Stimulated activated naive B cell treated with anti-CD40 and anti-IgM and Interleukin-4, amounts not matched to agents 10 μg/mL and 1 μg/mL and 100 μg/mL, for 72 hours (primary cell): ENCODE results near the gene SPIRE2.
"Not testable (repeated sequence)": the region's sequence is repeated elsewhere in the genome, so short reads cannot be mapped to it uniquely, and the experiment has no call there.

Experiments
- ATAC-seq, 2 donors: fragments of 150-1000 bp; cut with Tn5 transposase; replicated peaks; 2 replicates each; pipeline ENCODE4 v1.10.0; 2021; ENCODE audit warnings: moderate library complexity in 1 of 2
- DNase-seq: peaks from one replicate; pipeline ENCODE4 v3.0.0; 2021
- H3K27ac Mint-ChIP-seq: one replicate; pipeline ENCODE4 v1.8.0; 2022; ENCODE audit warnings: mild to moderate bottlenecking, mixed read lengths
- H3K27me3 Mint-ChIP-seq, 2 donors: one replicate each; pipeline ENCODE4 v1.8.0; 2022; ENCODE audit warnings: mixed read lengths in 2 of 2
- H3K36me3 Mint-ChIP-seq, 2 donors: one replicate each; pipeline ENCODE4 v1.8.0; 2022; ENCODE audit warnings: mixed read lengths in 2 of 2, mild to moderate bottlenecking in 1 of 2
- H3K4me1 Mint-ChIP-seq, 2 donors: one replicate each; pipeline ENCODE4 v1.8.0; 2022; ENCODE audit warnings: mixed read lengths in 2 of 2, mild to moderate bottlenecking in 1 of 2
- H3K4me3 Mint-ChIP-seq, 2 donors: one replicate each; pipeline ENCODE4 v1.8.0; 2022; ENCODE audit warnings: mild to moderate bottlenecking in 2 of 2, mixed read lengths in 2 of 2, moderate library complexity in 1 of 2
- H3K9me3 Mint-ChIP-seq, 2 donors: one replicate each; pipeline ENCODE4 v1.8.0; 2022; ENCODE audit warnings: mixed read lengths in 2 of 2, mild to moderate bottlenecking in 1 of 2

The SPIRE2 gene

GRCh38 chr16:89860747-89861304, 32.6 kb downstream of the SPIRE2 start:
- peak; percentile 69 for DNase-seq
- H3K4me3 Mint-ChIP-seq, result no peak overlapping the region
- peak overlapping the region; percentile 62 for H3K27ac Mint-ChIP-seq
- peak; percentile 84 to 85 for ATAC-seq
- H3K9me3 Mint-ChIP-seq, result no peaks in the 10 kb centered on the region
- H3K4me1 Mint-ChIP-seq, result peaks cover 22 to 34% of the 10 kb centered on the region in 2 donors
- H3K27me3 Mint-ChIP-seq, result peaks cover 0 to 8% of the 10 kb centered on the region in 2 donors
- peaks cover 0 to 1% of the 10 kb centered on the region in 2 donors for H3K36me3 Mint-ChIP-seq

DNA sequence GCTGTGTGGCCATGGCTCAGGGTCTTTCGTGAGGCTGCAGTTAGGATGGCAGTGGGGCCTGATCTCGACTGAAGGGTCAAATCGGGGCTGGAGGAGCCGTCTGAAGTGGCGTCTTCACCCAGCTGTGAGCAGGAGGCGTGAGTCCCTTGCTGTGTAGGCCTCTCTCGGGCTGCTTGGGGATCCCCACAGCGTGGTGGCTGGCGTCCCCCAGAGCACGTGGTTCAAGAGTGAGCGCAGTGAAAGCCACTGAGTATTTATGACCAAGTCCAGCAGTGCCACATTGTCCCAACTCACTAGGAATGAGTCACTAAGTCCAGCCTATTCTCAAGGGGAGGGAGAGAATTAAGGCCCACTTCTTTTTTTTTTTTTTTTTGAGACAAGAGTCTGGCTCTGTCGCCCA, 33.4 kb downstream of the SPIRE2 start:
- H3K36me3 Mint-ChIP-seq, result peaks cover 0 to 2% of the 10 kb centered on the region in 2 donors
- no peaks in the 10 kb centered on the region for H3K9me3 Mint-ChIP-seq
- peaks cover 0 to 8% of the 10 kb centered on the region in 2 donors for H3K27me3 Mint-ChIP-seq
- H3K4me1 Mint-ChIP-seq, result peaks cover 22 to 34% of the 10 kb centered on the region in 2 donors
- H3K4me3 Mint-ChIP-seq, result no peak overlapping the region
- H3K27ac Mint-ChIP-seq, result no peak overlapping the region
- no peak for DNase-seq
- ATAC-seq, result no peak

- Mint-ChIP-seq H3K27ac (no peak overlapping the region), H3K9me3 (no peaks in the 10 kb centered on the region), H3K27me3 (peaks cover 0 to 8% of the 10 kb centered on the region in 2 donors), H3K4me3 (no peak overlapping the region), H3K36me3 (peaks cover 0 to 3% of the 10 kb centered on the region in 2 donors), H3K4me1 (peaks cover 22 to 34% of the 10 kb centered on the region in 2 donors)
- no peak for DNase-seq
- no peak for ATAC-seq
Measured at GRCh38 chr16:89862732-89863131, 34.5 kb downstream of the SPIRE2 start.

- peaks cover 0 to 8% of the 10 kb centered on the region in 2 donors for H3K27me3 Mint-ChIP-seq
- H3K4me1 Mint-ChIP-seq, result peaks cover 22 to 34% of the 10 kb centered on the region in 2 donors
- no peaks in the 10 kb centered on the region for H3K9me3 Mint-ChIP-seq
- DNase-seq (no peak), ATAC-seq (peak; percentile 81 to 84)
- peaks cover 0 to 2% of the 10 kb centered on the region in 2 donors for H3K36me3 Mint-ChIP-seq
- H3K27ac Mint-ChIP-seq, result peak overlapping the region; percentile 73
- peak overlapping the region; percentile 45 to 60 for H3K4me3 Mint-ChIP-seq
Measured at GRCh38 chr16:89863741-89864526, 35.7 kb downstream of the SPIRE2 start.

DNA sequence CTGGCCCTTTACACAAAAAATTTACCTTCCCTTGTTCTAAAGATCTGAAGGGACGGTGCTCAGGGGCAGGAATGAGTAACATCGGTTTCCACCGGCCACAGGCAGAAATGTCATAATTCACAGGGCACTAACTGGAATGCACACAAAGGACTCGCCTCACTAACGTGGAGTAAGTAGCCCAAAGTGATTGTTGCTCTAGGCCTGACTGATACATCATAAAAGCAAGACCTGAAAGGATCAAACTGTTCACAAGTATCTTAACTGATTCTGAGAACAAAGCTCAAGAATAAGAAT, 36.2 kb downstream of the SPIRE2 start:
- no peaks in the 10 kb centered on the region for H3K9me3 Mint-ChIP-seq
- H3K4me1 Mint-ChIP-seq, result peaks cover 22 to 34% of the 10 kb centered on the region in 2 donors
- H3K36me3 Mint-ChIP-seq, result peaks cover 1 to 3% of the 10 kb centered on the region in 2 donors
- peaks cover 0 to 8% of the 10 kb centered on the region in 2 donors for H3K27me3 Mint-ChIP-seq
- no peak for DNase-seq
- H3K4me3 Mint-ChIP-seq, result no peak overlapping the region
- H3K27ac Mint-ChIP-seq, result no peak overlapping the region
- ATAC-seq, result peak; percentile 4 to 22

- DNase-seq (no peak), ATAC-seq (no peak)
- Mint-ChIP-seq H3K27me3 (no peaks in the 10 kb centered on the region), H3K27ac (no peak overlapping the region), H3K9me3 (no peaks in the 10 kb centered on the region), H3K4me1 (peaks cover 19 to 26% of the 10 kb centered on the region in 2 donors), H3K4me3 (no peak overlapping the region), H3K36me3 (peaks cover 5% of the 10 kb centered on the region in 2 donors)
Measured at GRCh38 chr16:89867918-89868317, 39.6 kb downstream of the SPIRE2 start.

- peaks cover 5 to 9% of the 10 kb centered on the region in 2 donors for H3K36me3 Mint-ChIP-seq
- no peak for DNase-seq
- no peaks in the 10 kb centered on the region for H3K9me3 Mint-ChIP-seq
- H3K27ac Mint-ChIP-seq, result no peak overlapping the region
- ATAC-seq, result no peak
- H3K4me3 Mint-ChIP-seq, result no peak overlapping the region
- H3K27me3 Mint-ChIP-seq, result no peaks in the 10 kb centered on the region
- peaks cover 5 to 13% of the 10 kb centered on the region in 2 donors for H3K4me1 Mint-ChIP-seq
Measured at GRCh38 chr16:89869911-89870310, 41.6 kb downstream of the SPIRE2 start.

DNA sequence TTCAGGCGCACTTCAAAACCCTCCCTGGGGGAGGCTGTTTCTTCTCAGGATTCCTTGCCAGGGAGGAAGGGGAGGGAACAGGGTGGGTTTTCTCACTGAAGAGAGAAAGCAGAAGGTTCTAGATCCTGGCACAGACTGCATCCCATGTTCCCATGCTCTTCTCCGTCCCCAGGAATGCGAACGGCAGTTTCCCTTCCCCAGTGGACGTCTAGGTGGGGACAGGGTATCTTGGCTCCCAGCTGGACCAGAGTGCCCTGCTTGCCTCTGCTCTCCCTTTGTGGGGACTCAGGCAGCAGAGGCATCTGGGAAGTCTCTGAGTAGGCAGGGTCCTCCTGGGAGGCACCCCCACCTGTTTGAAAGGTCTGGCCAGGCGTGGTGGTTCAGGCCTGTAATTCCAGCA, 42.2 kb downstream of the SPIRE2 start:
- H3K9me3 Mint-ChIP-seq, result no peaks in the 10 kb centered on the region
- H3K36me3 Mint-ChIP-seq, result peaks cover 10 to 13% of the 10 kb centered on the region in 2 donors
- no peak for DNase-seq
- H3K4me3 Mint-ChIP-seq, result no peak overlapping the region
- H3K27me3 Mint-ChIP-seq, result no peaks in the 10 kb centered on the region
- ATAC-seq, result no peak
- H3K4me1 Mint-ChIP-seq, result peaks cover 7 to 19% of the 10 kb centered on the region in 2 donors
- H3K27ac Mint-ChIP-seq, result no peak overlapping the region

GRCh38 chr16:89871895-89872294, 43.6 kb downstream of the SPIRE2 start:
- ATAC-seq, result no peak
- no peak for DNase-seq
- Mint-ChIP-seq H3K36me3 (peaks cover 10 to 12% of the 10 kb centered on the region in 2 donors), H3K27ac (no peak overlapping the region), H3K9me3 (no peaks in the 10 kb centered on the region), H3K4me3 (peak overlapping the region in 1 of 2 donors; percentile 97), H3K4me1 (peaks cover 7 to 19% of the 10 kb centered on the region in 2 donors), H3K27me3 (no peaks in the 10 kb centered on the region)

DNA sequence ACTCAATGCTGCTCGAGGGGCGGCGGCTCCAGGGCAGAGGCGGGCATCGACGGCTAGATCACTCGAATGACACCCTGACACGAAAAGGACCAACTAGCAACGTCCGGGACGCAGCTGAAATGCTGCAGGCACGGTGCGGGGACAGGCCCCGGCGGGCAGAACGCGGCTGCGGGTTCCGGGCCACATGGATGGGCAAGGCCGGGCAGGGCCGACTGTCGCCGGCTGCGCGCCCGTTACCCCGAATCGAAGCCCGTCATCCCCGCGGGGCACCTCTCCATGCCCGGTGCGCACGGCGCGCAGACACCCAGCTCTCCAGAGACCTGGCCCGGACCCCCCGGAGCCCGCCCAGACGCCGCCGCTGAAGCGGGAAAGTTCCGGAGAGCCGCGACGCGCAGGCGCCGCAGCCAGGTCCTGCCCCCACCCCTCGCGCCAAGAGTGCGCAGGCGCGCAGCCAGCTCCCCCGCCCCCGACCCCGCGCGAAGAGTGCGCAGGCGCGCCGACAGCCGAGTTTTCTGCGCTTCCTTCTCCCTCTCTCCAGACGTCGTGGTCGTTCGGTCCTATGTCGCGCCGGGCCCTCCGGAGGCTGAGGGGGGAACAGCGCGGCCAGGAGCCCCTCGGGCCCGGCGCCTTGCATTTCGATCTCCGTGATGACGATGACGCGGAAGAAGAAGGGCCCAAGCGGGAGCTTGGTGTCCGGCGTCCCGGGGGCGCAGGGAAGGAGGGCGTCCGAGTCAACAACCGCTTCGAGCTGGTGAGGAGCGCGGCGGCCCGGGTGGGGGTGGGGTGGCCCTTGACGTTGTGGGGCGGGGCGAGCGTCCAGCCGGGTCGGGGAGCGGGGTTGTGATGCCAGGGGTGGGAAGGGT, 45.1 kb downstream of the SPIRE2 start, which contains the start of gene TCF25:
Gene TCF25 (plus strand): TSS at position 484 of the 863 bp plus-strand sequence. CDS start 76 bp downstream, at position 560.
- Mint-ChIP-seq H3K9me3 (no peaks in the 10 kb centered on the region), H3K27me3 (no peaks in the 10 kb centered on the region), H3K4me1 (peaks cover 8 to 25% of the 10 kb centered on the region in 2 donors), H3K27ac (peak within 1 kb of the TSS; percentile 99), H3K4me3 (peak within 1 kb of the TSS; percentile 90 to 97), H3K36me3 (peaks cover 14 to 16% of the 10 kb centered on the region in 2 donors)
- ATAC-seq, result peak; percentile 53 to 54
- peak; percentile 80 for DNase-seq

GRCh38 chr16:89873972-89874689, 45.9 kb downstream of the SPIRE2 start:
- H3K9me3 Mint-ChIP-seq, result no peaks in the 10 kb centered on the region
- peaks cover 8 to 25% of the 10 kb centered on the region in 2 donors for H3K4me1 Mint-ChIP-seq
- peaks cover 19 to 21% of the 10 kb centered on the region in 2 donors for H3K36me3 Mint-ChIP-seq
- H3K27me3 Mint-ChIP-seq, result no peaks in the 10 kb centered on the region
- ATAC-seq (peak; percentile 77 to 79), DNase-seq (peak; percentile 96)
- peak overlapping the region; percentile 99 for H3K27ac Mint-ChIP-seq
- H3K4me3 Mint-ChIP-seq, result peak overlapping the region; percentile 90 to 97

GRCh38 chr16:89879123-89879522, 50.8 kb downstream of the SPIRE2 start:
- not testable (repeated sequence) for H3K9me3 Mint-ChIP-seq
- peaks cover 32 to 36% of the 10 kb centered on the region in 2 donors for H3K36me3 Mint-ChIP-seq

DNA sequence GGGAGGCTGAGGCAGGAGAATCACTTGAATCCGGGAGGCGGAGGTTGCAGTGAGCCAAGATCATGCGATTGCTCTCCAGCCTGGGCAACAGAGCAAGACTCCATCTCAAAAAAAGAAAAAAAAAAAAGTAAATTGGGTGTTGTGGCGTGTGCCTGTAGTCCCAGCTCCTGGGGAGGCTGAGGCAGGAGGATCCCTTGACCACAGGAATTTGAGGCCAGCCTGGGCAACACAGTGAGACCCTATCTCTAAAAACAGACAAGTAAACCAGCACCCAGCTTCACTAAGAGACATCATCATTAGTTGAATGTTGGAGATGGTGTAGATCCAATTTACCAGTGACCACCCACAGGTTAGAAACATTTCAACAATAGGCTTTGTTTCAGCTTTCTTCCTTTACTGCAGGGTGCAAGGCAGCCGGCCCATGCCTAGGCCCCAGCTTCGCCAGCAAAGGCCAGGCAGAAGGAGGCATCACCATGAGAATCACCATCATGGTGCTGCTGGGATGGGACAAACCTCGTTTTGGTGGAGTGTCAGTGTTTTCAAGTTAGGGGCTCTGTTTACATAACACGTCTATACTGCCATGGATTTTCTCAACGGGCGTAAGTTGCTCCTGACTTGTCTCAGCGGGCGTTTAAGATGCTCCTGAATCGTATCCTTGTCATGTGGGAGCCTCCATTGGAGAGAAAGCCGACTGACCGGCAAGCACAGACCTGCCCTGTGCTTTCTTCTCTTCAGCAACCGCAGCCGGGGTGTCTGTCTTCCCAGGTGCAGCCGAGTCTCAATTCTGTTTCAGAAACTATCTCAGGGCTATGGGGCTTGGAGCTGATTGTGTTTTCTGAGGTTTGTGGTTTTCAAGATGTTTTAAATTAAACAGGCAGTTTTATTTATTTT, 52.4 kb downstream of the SPIRE2 start:
- Mint-ChIP-seq H3K27me3 (no peaks in the 10 kb centered on the region), H3K9me3 (no peaks in the 10 kb centered on the region), H3K27ac (no peak overlapping the region), H3K36me3 (peaks cover 34 to 40% of the 10 kb centered on the region in 2 donors), H3K4me3 (no peak overlapping the region), H3K4me1 (peaks cover 12% of the 10 kb centered on the region in 2 donors)
- ATAC-seq (no peak), DNase-seq (no peak)

More at GRCh38 chr16:89879123-89879522, 50.8 kb downstream of the SPIRE2 start:
- not testable (repeated sequence) for H3K4me3 Mint-ChIP-seq, H3K27me3 Mint-ChIP-seq, DNase-seq, H3K27ac Mint-ChIP-seq, ATAC-seq
- peaks cover 13 to 22% of the 10 kb centered on the region in 2 donors for H3K4me1 Mint-ChIP-seq
